Liver (tissue), 9 donors: ENCODE data around the gene TLE2. TPM values are rescaled to one million over a fixed set of nuclear protein-coding genes. Genes with fewer than 3 reads are reported as not detected.

ENCODE experiments used
- DNase-seq: peaks from one replicate; pipeline ENCODE4 v3.0.0-alpha.2; 2017; ENCODE audit warnings: low spot score
- H3K27ac ChIP-seq, 2 donors: one replicate each; pipeline ENCODE4 v1.7.0; 2013; ENCODE audit warnings: inconsistent platforms in 2 of 2, low read length in 2 of 2, control low read depth in 1 of 2, low read depth in 1 of 2, mild to moderate bottlenecking in 1 of 2
- H3K27me3 ChIP-seq, 4 donors: one replicate each; pipeline versions ENCODE4 v1.6.1 to v1.7.0; 2013; ENCODE audit warnings: low read length in 3 of 4, inconsistent platforms in 1 of 4, mild to moderate bottlenecking in 1 of 4, moderate library complexity in 1 of 4; ENCODE audit not compliant: control insufficient read depth in 4 of 4, insufficient read depth in 4 of 4
- H3K36me3 ChIP-seq, 4 donors: one replicate each; pipeline versions ENCODE4 v1.6.1 to v1.7.0; 2013; ENCODE audit warnings: low read length in 3 of 4, mild to moderate bottlenecking in 3 of 4, low read depth in 1 of 4, moderate library complexity in 1 of 4; ENCODE audit not compliant: control insufficient read depth in 4 of 4, insufficient read depth in 3 of 4
- H3K4me1 ChIP-seq, 4 donors: one replicate each; pipeline versions ENCODE4 v1.6.1 to v1.7.0; 2013; ENCODE audit warnings: low read length in 3 of 4, mild to moderate bottlenecking in 3 of 4, moderate library complexity in 1 of 4; ENCODE audit not compliant: control insufficient read depth in 4 of 4, insufficient read depth in 4 of 4
- H3K4me3 ChIP-seq, 3 donors: one replicate each; pipeline versions ENCODE4 v1.6.1 to v1.7.0; 2013; ENCODE audit warnings: low read length in 3 of 3, control low read depth in 1 of 3, low read depth in 1 of 3, mild to moderate bottlenecking in 1 of 3
- H3K9ac ChIP-seq, 2 donors: one replicate each; pipeline ENCODE4 v1.7.0; 2013; ENCODE audit warnings: low read length in 2 of 2, mild to moderate bottlenecking in 2 of 2, moderate library complexity in 2 of 2, control low read depth in 1 of 2, low read depth in 1 of 2
- H3K9me3 ChIP-seq, 4 donors: one replicate each; pipeline versions ENCODE4 v1.6.1 to v1.7.0; 2013; ENCODE audit warnings: low read length in 3 of 4; ENCODE audit not compliant: control insufficient read depth in 4 of 4
- ATF3 ChIP-seq: IDR thresholded peaks from 2 replicates; pipeline ENCODE4 v1.6.1; 2016; ENCODE audit warnings: antibody characterized with exemption
- CTCF ChIP-seq: fragments of 150-350 bp; IDR thresholded peaks from 2 replicates; pipeline ENCODE4 v1.5.1; 2017; ENCODE audit warnings: improper control_type of control experiment, low read depth, low read length; ENCODE audit not compliant: missing input control
- FOXA1 ChIP-seq: IDR thresholded peaks from 2 replicates; pipeline ENCODE4 v1.6.1; 2016; ENCODE audit warnings: antibody characterized with exemption
- FOXA2 ChIP-seq: IDR thresholded peaks from 2 replicates; pipeline ENCODE4 v1.6.1; 2016; ENCODE audit warnings: antibody characterized with exemption
- GABPA ChIP-seq, 2 donors: IDR thresholded peaks in 1 of 2; conservative IDR thresholded peaks in 1 of 2; 2 replicates each; pipeline ENCODE4 v1.6.1; 2016; ENCODE audit warnings: antibody characterized with exemption in 2 of 2, mild to moderate bottlenecking in 1 of 2, moderate library complexity in 1 of 2
- HNF4A ChIP-seq, 2 donors: conservative IDR thresholded peaks; 2 replicates each; pipeline ENCODE4 v1.6.1; 2016; ENCODE audit warnings: antibody characterized with exemption in 2 of 2, mild to moderate bottlenecking in 2 of 2
- HNF4G ChIP-seq: IDR thresholded peaks from 2 replicates; pipeline ENCODE4 v1.6.1; 2016; ENCODE audit warnings: antibody characterized with exemption
- JUND ChIP-seq, 2 donors: IDR thresholded peaks; 2 replicates each; pipeline ENCODE4 v1.6.1; 2016; ENCODE audit warnings: antibody characterized with exemption in 2 of 2
- MAX ChIP-seq: IDR thresholded peaks from 2 replicates; pipeline ENCODE4 v1.6.1; 2016; ENCODE audit warnings: antibody characterized with exemption
- NR2F2 ChIP-seq: IDR thresholded peaks from 2 replicates; pipeline ENCODE4 v1.6.1; 2016; ENCODE audit warnings: antibody characterized with exemption
- RAD21 ChIP-seq, 2 donors: IDR thresholded peaks; 2 replicates each; pipeline ENCODE4 v1.6.1; 2016; ENCODE audit warnings: antibody characterized with exemption in 2 of 2, mild to moderate bottlenecking in 2 of 2
- REST ChIP-seq: IDR thresholded peaks from 2 replicates; pipeline ENCODE4 v1.6.1; 2016; ENCODE audit warnings: antibody characterized with exemption, mild to moderate bottlenecking
- RXRA ChIP-seq, 2 donors: IDR thresholded peaks; 2 replicates each; pipeline ENCODE4 v1.6.1; 2017 to 2018; ENCODE audit warnings: antibody characterized with exemption in 2 of 2, mild to moderate bottlenecking in 1 of 2
- SP1 ChIP-seq: IDR thresholded peaks from 2 replicates; pipeline ENCODE4 v1.6.1; 2018; ENCODE audit warnings: antibody characterized with exemption, mild to moderate bottlenecking
- TAF1 ChIP-seq: conservative IDR thresholded peaks from 2 replicates; pipeline ENCODE4 v1.6.1; 2016; ENCODE audit warnings: antibody characterized with exemption, mild to moderate bottlenecking
- YY1 ChIP-seq: IDR thresholded peaks from 2 replicates; pipeline ENCODE4 v1.6.1; 2016; ENCODE audit warnings: antibody characterized with exemption, mild to moderate bottlenecking
- ZBTB33 ChIP-seq: IDR thresholded peaks from 2 replicates; pipeline ENCODE4 v1.6.1; 2016; ENCODE audit warnings: antibody characterized with exemption
- WGBS: extraction: QIAGEN DNeasy Blood & Tissue Kit; methylation state at CpG from one replicate; pipeline ENCODE4 v1.1.7; 2013; 5-methylcytosine and 5-hydroxymethylcytosine counted together
- polyA plus RNA-seq, 2 donors: library from polyadenylated mRNA; stranded (reverse) in 1 of 2; unstranded in 1 of 2; fragments of 200-250 nt in 1 of 2; fragments of >200 nt in 1 of 2; fragmentation: Nextera tagmentation in 1 of 2; extraction: Ambion mirVana in 1 of 2; gene quantifications; one replicate each; pipeline versions ENCODE4 v1.2.1 to v1.2.3, GENCODE V29; 2013 to 2015
- total RNA-seq, 2 donors: library from RNA; depleted of rRNA; stranded (reverse); fragments of >200 nt; gene quantifications; one replicate each; pipeline ENCODE4 v1.2.3, GENCODE V29; 2014
- donor health status: healthy.
- donor health status: healthy.
- donor health status: healthy.
- donor health status: healthy.
- donor health status: healthy.

Gene TLE2
- total and polyA plus RNA-seq, 4 donors, result 3.6 to 9.3 (median 5.8) TPM

- Histone ChIP-seq H3K9ac (peak overlapping the region; percentile 33 to 76), H3K9me3 (no peaks in the 10 kb centered on the region), H3K27ac (peak overlapping the region; percentile 88 to 95), H3K4me3 (peak overlapping the region; percentile 45 to 68 (median 52)), H3K36me3 (no peaks in the 10 kb centered on the region), H3K27me3 (no peaks in the 10 kb centered on the region), H3K4me1 (peaks cover 14 to 43% (median 28%) of the 10 kb centered on the region in 4 donors)
- 4% methylated on average over 28 of the region's 28 CpGs for WGBS
- peak; percentile 45 for DNase-seq
- TF ChIP-seq MAX (no peak), RAD21 (IDR thresholded peaks at IDR 0.05) (no peak), GABPA (IDR thresholded peaks at IDR 0.05 in 1 of 2, conservative IDR thresholded peaks at IDR 0.05 in 1 of 2) (peak in 1 of 2 donors; percentile 48), NR2F2 (no peak), ATF3 (no peak), CTCF (no peak), REST (no peak), SP1 (no peak), RXRA (IDR thresholded peaks at IDR 0.05) (peak in 1 of 2 donors; percentile 15), ZBTB33 (no peak), HNF4A (conservative IDR thresholded peaks at IDR 0.05) (no peak), JUND (IDR thresholded peaks at IDR 0.05) (no peak), TAF1 (no peak), HNF4G (no peak), FOXA1 (no peak), YY1 (no peak), FOXA2 (no peak)
These were observed 5.8 kb upstream of the TLE2 start for GRCh38 chr19:3034656-3035541.
